ENCODE measurements around the gene TBX5.

TBX5 gene

DNA sequence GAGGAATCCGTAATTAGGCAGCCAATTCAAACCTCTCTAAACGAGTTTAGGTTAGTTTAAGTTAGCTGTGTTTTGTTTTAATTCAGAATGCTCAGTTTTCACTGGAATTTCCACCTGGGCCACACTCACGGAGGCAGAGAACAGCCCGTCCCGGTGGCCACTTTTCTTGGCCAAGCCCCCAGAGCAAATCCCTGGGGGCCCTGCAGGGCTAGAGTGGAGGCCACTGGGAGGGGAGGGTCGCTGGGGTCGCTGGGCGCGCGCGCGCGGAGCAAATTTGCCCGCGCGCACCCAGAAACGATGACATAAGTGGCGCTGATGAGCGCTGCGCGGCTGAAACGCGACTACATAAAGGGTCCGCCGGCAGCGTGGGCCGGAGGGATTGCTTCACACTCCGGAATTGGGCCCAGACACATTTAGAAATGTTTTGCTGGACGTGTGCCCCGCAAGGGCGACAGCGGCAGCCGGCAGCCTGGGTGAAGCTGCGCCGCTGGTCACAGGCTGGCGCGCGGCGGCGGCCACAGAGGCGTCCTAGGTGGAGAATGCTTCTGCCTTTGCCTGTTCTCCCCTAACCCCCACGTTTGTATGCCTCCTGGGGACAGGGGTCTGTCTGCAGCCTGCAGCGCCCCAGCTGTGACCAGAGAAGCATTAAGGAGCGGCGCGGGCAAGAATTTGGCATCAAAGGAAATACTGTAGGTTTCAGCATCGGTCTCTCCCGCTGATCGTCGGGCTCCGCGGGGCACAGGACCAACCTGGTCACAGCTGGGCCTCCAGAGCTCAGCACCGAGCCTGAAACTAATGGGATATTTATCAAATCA is 37.9 kb upstream of the TBX5 start:
- ATAC-seq (ENCODE audit: low read depth): no peak
- TF ChIP-seq CTCF (IDR thresholded peaks at IDR 0.05; ENCODE audit: poor library complexity, severe bottlenecking): no peak
- H3K27ac ChIP-seq (ENCODE audit: poor library complexity, severe bottlenecking): no peak overlapping the region
- H3K9me3 ChIP-seq (ENCODE audit: severe bottlenecking): no peaks in the 10 kb centered on the region
- H3K4me1 ChIP-seq (ENCODE audit: insufficient read depth, poor library complexity, severe bottlenecking): no peaks in the 10 kb centered on the region
- no peaks in the 10 kb centered on the region for H3K36me3 ChIP-seq (ENCODE audit: low read depth)
- H3K27me3 ChIP-seq (ENCODE audit: insufficient read depth, poor library complexity, severe bottlenecking): peaks cover 99% of the 10 kb centered on the region
- H3K4me3 ChIP-seq (ENCODE audit: severe bottlenecking): no peak overlapping the region
- no peak for DNase-seq (ENCODE audit: low spot score)

DNA sequence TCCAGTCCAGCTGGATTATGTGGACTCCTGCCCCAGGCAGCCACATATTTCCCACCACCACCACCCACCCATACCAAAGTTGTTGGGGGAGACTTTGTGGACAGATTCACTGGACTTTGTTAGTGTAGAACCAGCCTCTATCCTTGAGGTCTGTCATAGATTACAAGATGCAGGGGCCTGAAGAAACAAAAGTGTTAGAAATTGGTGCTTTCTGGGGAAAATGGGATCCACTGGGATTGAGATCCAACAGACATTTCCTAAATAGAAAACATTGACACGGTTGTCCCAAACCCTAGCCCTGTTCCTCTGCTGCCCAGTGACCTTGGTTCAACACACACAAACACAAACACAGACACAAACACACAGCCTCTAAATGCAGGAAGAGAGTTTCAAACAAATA is 36.6 kb upstream of the TBX5 start:
- ATAC-seq (ENCODE audit: low read depth) (no peak), DNase-seq (ENCODE audit: low spot score) (no peak)
- H3K9me3 ChIP-seq (ENCODE audit: severe bottlenecking): no peaks in the 10 kb centered on the region
- no peaks in the 10 kb centered on the region for H3K36me3 ChIP-seq (ENCODE audit: low read depth)
- no peaks in the 10 kb centered on the region for H3K4me1 ChIP-seq (ENCODE audit: insufficient read depth, poor library complexity, severe bottlenecking)
- H3K4me3 ChIP-seq (ENCODE audit: severe bottlenecking): no peak overlapping the region
- H3K27ac ChIP-seq (ENCODE audit: poor library complexity, severe bottlenecking): no peak overlapping the region
- H3K27me3 ChIP-seq (ENCODE audit: insufficient read depth, poor library complexity, severe bottlenecking): peaks cover 100% of the 10 kb centered on the region
- TF ChIP-seq CTCF (IDR thresholded peaks at IDR 0.05; ENCODE audit: poor library complexity, severe bottlenecking): no peak

DNA sequence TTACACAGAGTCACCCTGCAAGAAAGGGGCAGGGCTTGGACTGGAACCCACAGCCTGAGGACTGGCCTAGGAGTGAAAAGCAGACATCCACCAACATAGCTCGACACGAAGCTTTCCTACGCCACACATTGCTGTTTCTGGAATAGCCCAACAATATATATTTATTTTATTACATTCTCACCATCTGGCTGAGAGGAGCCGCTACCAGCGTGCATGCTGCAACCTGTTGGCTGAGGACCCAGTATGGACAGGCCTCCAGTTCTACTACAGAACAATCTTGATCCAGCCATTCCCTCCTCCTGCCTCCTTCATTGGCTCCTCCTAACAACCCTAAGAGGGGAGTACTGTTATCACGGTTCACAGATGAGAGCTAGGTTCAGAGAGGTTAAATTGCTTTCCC is 35.6 kb upstream of the TBX5 start:
- peaks cover 100% of the 10 kb centered on the region for H3K27me3 ChIP-seq (ENCODE audit: insufficient read depth, poor library complexity, severe bottlenecking)
- TF ChIP-seq CTCF (IDR thresholded peaks at IDR 0.05; ENCODE audit: poor library complexity, severe bottlenecking): no peak
- H3K27ac ChIP-seq (ENCODE audit: poor library complexity, severe bottlenecking): no peak overlapping the region
- H3K4me1 ChIP-seq (ENCODE audit: insufficient read depth, poor library complexity, severe bottlenecking): no peaks in the 10 kb centered on the region
- no peak overlapping the region for H3K4me3 ChIP-seq (ENCODE audit: severe bottlenecking)
- ATAC-seq (ENCODE audit: low read depth): no peak
- DNase-seq (ENCODE audit: low spot score): no peak
- no peaks in the 10 kb centered on the region for H3K9me3 ChIP-seq (ENCODE audit: severe bottlenecking)
- no peaks in the 10 kb centered on the region for H3K36me3 ChIP-seq (ENCODE audit: low read depth)

- H3K36me3 ChIP-seq (ENCODE audit: low read depth): no peaks in the 10 kb centered on the region
- H3K4me3 ChIP-seq (ENCODE audit: severe bottlenecking): no peak overlapping the region
- H3K9me3 ChIP-seq (ENCODE audit: severe bottlenecking): no peaks in the 10 kb centered on the region
- no peak overlapping the region for H3K27ac ChIP-seq (ENCODE audit: poor library complexity, severe bottlenecking)
- ATAC-seq (ENCODE audit: low read depth): no peak
- peaks cover 99% of the 10 kb centered on the region for H3K27me3 ChIP-seq (ENCODE audit: insufficient read depth, poor library complexity, severe bottlenecking)
- no peaks in the 10 kb centered on the region for H3K4me1 ChIP-seq (ENCODE audit: insufficient read depth, poor library complexity, severe bottlenecking)
- no peak for TF ChIP-seq CTCF (IDR thresholded peaks at IDR 0.05; ENCODE audit: poor library complexity, severe bottlenecking)
- no peak for DNase-seq (ENCODE audit: low spot score)
Observed at GRCh38 chr12:114441039-114441383, 35.1 kb upstream of the TBX5 start.

DNA sequence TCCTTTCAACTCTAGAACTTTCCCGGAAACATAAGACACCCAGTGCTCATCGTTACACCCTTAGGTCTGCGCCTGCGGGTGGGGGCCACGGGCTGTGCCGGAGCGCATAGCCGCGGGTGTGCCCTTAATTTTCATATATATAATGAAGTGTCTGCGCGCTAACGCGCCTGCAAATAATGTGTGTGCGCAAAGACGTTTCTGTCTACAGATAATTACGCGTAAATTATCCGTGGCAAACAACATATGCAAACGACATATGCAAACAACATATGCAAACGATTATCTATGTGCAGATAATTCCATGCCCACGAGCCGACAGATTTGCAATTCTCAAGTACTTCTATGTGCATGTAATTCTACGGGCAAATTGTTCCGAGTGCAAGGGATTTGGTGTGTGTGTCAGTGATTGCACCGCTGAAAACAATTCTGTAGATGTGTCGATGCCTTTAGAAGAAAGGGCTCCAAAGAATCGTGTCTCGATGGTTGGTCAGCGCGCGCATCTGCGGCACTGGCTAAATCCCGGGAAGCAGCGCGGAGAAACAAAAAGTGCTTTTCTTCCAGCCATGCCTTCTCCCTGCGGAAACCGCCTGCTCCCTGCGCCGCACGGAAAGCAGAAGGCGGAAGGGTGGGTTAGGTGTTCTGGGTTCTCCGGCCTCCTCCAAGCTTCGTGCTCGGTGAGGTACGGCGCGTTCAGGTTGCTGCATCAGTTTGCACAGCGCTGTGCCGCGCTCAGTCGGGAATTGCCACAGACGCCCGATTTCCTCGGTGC is 34.5 kb upstream of the TBX5 start:
- no peaks in the 10 kb centered on the region for H3K4me1 ChIP-seq (ENCODE audit: insufficient read depth, poor library complexity, severe bottlenecking)
- no peak overlapping the region for H3K4me3 ChIP-seq (ENCODE audit: severe bottlenecking)
- H3K9me3 ChIP-seq (ENCODE audit: severe bottlenecking): no peaks in the 10 kb centered on the region
- TF ChIP-seq CTCF (IDR thresholded peaks at IDR 0.05; ENCODE audit: poor library complexity, severe bottlenecking): no peak
- DNase-seq (ENCODE audit: low spot score) (no peak), ATAC-seq (ENCODE audit: low read depth) (no peak)
- H3K36me3 ChIP-seq (ENCODE audit: low read depth): no peaks in the 10 kb centered on the region
- no peak overlapping the region for H3K27ac ChIP-seq (ENCODE audit: poor library complexity, severe bottlenecking)
- H3K27me3 ChIP-seq (ENCODE audit: insufficient read depth, poor library complexity, severe bottlenecking): peaks cover 93% of the 10 kb centered on the region
